ENCODE measurements around the gene PARD3.

- no peak for TF ChIP-seq POLR2A (IDR thresholded peaks at IDR 0.05)
- TF ChIP-seq CTCF (IDR thresholded peaks at IDR 0.05), result no peak
Observed at GRCh38 chr10:34862892-34863291, 47.8 kb upstream of the PARD3 start.
